CD4-positive, alpha-beta T cell treated with Interleukin-21 for 1 hour (primary cell): ENCODE data around the gene VSX1.

Experiments used
- DNase-seq: peaks from one replicate; pipeline ENCODE4 v3.0.0-alpha.2; 2020

The VSX1 gene

GRCh38 chr20:25037288-25038102 is 44.4 kb downstream of the VSX1 start:
- no peak for DNase-seq

- DNase-seq: no peak
These were observed 45.5 kb downstream of the VSX1 start for GRCh38 chr20:25036331-25036936.

GRCh38 chr20:25035921-25036320 is 46.0 kb downstream of the VSX1 start:
- DNase-seq: no peak

- DNase-seq: no peak
These were observed 48.0 kb downstream of the VSX1 start for GRCh38 chr20:25033924-25034300.

GRCh38 chr20:25033265-25033923 is 48.5 kb downstream of the VSX1 start:
- DNase-seq: no peak

GRCh38 chr20:25032478-25033264 is 49.3 kb downstream of the VSX1 start:
- DNase-seq: no peak

- DNase-seq: no peak
These were observed 49.9 kb downstream of the VSX1 start for GRCh38 chr20:25032065-25032477.

GRCh38 chr20:25031241-25031640 is 50.7 kb downstream of the VSX1 start:
- no peak for DNase-seq

- DNase-seq: no peak
These were observed 51.2 kb downstream of the VSX1 start for GRCh38 chr20:25030649-25031207.

GRCh38 chr20:25030007-25030648 is 51.8 kb downstream of the VSX1 start:
- no peak for DNase-seq

GRCh38 chr20:25025986-25026605 is 55.8 kb downstream of the VSX1 start:
- no peak for DNase-seq
